ENCODE measurements around the gene ZNF708.
"Not testable (repeated sequence)": the region's sequence is repeated elsewhere in the genome, so short reads cannot be mapped to it uniquely, and the experiment has no call there.

The ZNF708 gene

GRCh38 chr19:21328885-21329605, at the start of gene ZNF708:
Gene ZNF708 (minus strand): TSS chr19:21329410. CDS start chr19:21329212, 198 bp downstream.
- DNase-seq: peak; percentile 88

GRCh38 chr19:21362291-21362690, 33.1 kb upstream of the ZNF708 start:
- no peak for DNase-seq

- peak; percentile 90 for DNase-seq
Measured at GRCh38 chr19:21358768-21359451, 29.7 kb upstream of the ZNF708 start, which contains the start of gene ZNF738. Gene ZNF738 (plus strand): TSS chr19:21359000. CDS start chr19:21359141, 141 bp downstream.

GRCh38 chr19:21352830-21353229, 23.6 kb upstream of the ZNF708 start:
- no peak for DNase-seq

- DNase-seq: not testable (repeated sequence)
Measured at GRCh38 chr19:21344841-21345240, 15.6 kb upstream of the ZNF708 start.

GRCh38 chr19:21335721-21336120, 6.5 kb upstream of the ZNF708 start:
- no peak for DNase-seq

- no peak for DNase-seq
Measured at GRCh38 chr19:21328406-21328805, 804 bp downstream of the ZNF708 start.

- DNase-seq: no peak
Measured at GRCh38 chr19:21326169-21326568, 3.0 kb downstream of the ZNF708 start.

- DNase-seq: no peak
Measured at GRCh38 chr19:21323000-21323399, 6.2 kb downstream of the ZNF708 start.

- DNase-seq: no peak
Measured at GRCh38 chr19:21322528-21322927, 6.7 kb downstream of the ZNF708 start.

- no peak for DNase-seq
Measured at GRCh38 chr19:21321996-21322395, 7.2 kb downstream of the ZNF708 start.

- peak; percentile 11 for DNase-seq
Measured at GRCh38 chr19:21321134-21321533, 8.1 kb downstream of the ZNF708 start.

GRCh38 chr19:21317821-21318220, 11.4 kb downstream of the ZNF708 start:
- no peak for DNase-seq

GRCh38 chr19:21314676-21315075, 14.5 kb downstream of the ZNF708 start:
- DNase-seq: no peak

GRCh38 chr19:21312807-21313206, 16.4 kb downstream of the ZNF708 start:
- DNase-seq: not testable (repeated sequence)

GRCh38 chr19:21308773-21309172, 20.4 kb downstream of the ZNF708 start:
- no peak for DNase-seq

GRCh38 chr19:21306881-21307479, 22.2 kb downstream of the ZNF708 start:
- not testable (repeated sequence) for DNase-seq

GRCh38 chr19:21293768-21294167, 35.4 kb downstream of the ZNF708 start:
- not testable (repeated sequence) for DNase-seq

GRCh38 chr19:21269813-21270212, 59.4 kb downstream of the ZNF708 start:
- no peak for DNase-seq

- DNase-seq: no peak
Measured at GRCh38 chr19:21264891-21265290, 64.3 kb downstream of the ZNF708 start.

GRCh38 chr19:21264416-21264815, 64.8 kb downstream of the ZNF708 start:
- DNase-seq: no peak

- DNase-seq: not testable (repeated sequence)
Measured at GRCh38 chr19:21260848-21261381, 68.3 kb downstream of the ZNF708 start.

GRCh38 chr19:21260164-21260847, 68.9 kb downstream of the ZNF708 start:
- no peak for DNase-seq
